HL-60 (cell line): Measurements from ENCODE around the gene SORCS2.

Experiments used
- DNase-seq, 2 experiments: peaks; one replicate each; pipeline ENCODE4 v3.0.0-alpha.2; 2010 to 2020; ENCODE audit warnings: low read depth in 1 of 2, low spot score in 1 of 2
- H3K27ac ChIP-seq: fragments of 250-450 bp; sonication (Bioruptor Pico); replicated peaks from 2 replicates; pipeline ENCODE4 v1.5.1; 2020; ENCODE audit warnings: mild to moderate bottlenecking, moderate library complexity
- H3K27me3 ChIP-seq: fragments of 250-450 bp; sonication (Bioruptor Pico); 2 replicates; pipeline ENCODE4 v1.5.1; 2021; ENCODE audit warnings: mild to moderate bottlenecking, moderate library complexity; ENCODE audit not compliant: insufficient read depth, poor library complexity, severe bottlenecking
- H3K4me3 ChIP-seq: replicated peaks from 2 replicates; pipeline ENCODE4 v1.5.1; 2011; ENCODE audit warnings: mild to moderate bottlenecking, control low read depth, low read length; ENCODE audit not compliant: insufficient read depth
- GABPA ChIP-seq: IDR thresholded peaks from 2 replicates; pipeline ENCODE4 v1.6.1; 2012; ENCODE audit warnings: low read depth
- POLR2AphosphoS5 ChIP-seq: IDR thresholded peaks from 2 replicates; pipeline ENCODE4 v1.6.1; 2012; ENCODE audit warnings: low read depth
- REST ChIP-seq: IDR thresholded peaks from 2 replicates; pipeline ENCODE4 v1.6.1; 2012; ENCODE audit warnings: low read depth; ENCODE audit not compliant: insufficient replicate concordance
- SPI1 ChIP-seq: IDR thresholded peaks from 2 replicates; pipeline ENCODE4 v1.6.1; 2012; ENCODE audit warnings: low read depth, mild to moderate bottlenecking, borderline replicate concordance
- TF ChIP-seq, protein P1 (sequence below): IDR thresholded peaks from one replicate; pipeline ENCODE4 v1.5.1; 2011; ENCODE audit warnings: low read length, control low read depth, inconsistent platforms; ENCODE audit not compliant: insufficient read depth

Gene SORCS2

DNA sequence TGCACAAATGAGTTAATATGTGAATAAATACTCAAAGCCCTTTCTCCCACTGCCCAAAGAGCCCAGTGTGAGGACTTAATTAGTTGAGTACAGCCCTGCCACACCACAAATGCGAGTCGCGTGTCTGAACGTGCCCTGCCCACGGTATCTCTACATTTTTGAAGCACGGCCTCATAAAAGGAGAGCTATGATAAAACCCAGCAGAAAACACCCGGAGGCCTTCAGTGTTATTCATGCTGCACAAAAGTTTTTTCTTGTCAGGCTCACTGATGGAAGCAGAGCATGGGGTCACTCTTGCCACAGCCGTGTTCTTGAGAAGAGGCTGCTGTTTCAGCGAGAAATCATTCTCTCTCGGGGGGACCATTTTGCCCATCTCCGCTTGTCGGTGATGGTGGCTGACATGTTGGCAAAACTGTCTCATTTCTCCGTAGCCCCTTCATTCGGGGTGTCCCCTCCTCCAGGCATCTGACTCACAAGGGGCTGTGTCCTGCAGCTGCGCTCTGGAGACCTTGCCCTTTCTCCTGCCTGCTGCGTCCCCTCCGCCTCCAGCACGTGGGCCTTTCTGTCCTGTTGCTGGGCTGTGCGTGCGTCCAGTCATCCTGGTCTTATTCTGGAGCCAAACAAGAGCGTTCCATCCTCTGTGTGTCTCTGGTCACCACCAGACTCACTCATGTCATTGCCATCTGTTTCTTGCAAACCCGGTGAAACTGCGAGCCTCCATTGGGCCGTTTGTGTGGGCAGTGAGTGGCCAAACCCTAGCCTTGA, 88.8 kb downstream of the SORCS2 start:
- H3K27me3 ChIP-seq, result peaks cover 6% of the 10 kb centered on the region
- no peak overlapping the region for H3K4me3 ChIP-seq
- no peak for DNase-seq
- no peak for TF ChIP-seq SPI1
- no peak for TF ChIP-seq POLR2AphosphoS5
- no peak overlapping the region for H3K27ac ChIP-seq

GRCh38 chr4:7281691-7282665, 89.6 kb downstream of the SORCS2 start:
- no peak overlapping the region for H3K27ac ChIP-seq
- no peak for TF ChIP-seq GABPA
- H3K27me3 ChIP-seq, result peaks cover 6% of the 10 kb centered on the region
- no peak overlapping the region for H3K4me3 ChIP-seq
- DNase-seq, result no peak

DNA sequence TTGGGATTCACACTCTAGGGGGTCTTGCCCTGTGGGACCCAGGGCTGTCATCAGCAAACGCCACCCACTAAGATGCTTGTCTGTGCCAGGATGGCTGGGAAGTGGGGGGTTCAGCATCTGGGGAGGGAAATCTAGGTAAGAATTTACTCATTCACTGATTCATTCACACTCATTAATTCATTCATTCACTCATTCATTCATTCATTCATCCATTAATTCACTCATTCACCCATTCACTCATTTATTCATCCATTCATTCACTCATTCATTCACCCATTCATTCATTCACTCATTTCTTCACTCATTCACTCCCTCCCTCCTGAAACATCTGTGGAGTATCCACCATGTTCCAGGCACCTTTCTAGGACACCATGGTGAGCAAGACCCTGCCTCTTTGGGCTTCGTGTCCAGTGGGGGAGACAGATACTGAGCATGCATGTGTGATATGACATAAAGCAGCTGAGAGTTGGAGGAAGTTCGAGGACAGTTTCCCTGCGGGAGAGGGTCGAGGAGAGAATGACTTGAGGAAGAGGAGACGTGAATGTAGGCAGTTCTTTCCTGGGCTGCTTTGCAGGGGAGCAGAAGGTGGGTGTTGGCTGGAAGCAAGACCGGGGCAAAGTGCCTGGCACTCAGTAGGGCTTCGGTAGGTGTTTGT, 90.6 kb downstream of the SORCS2 start:
- TF ChIP-seq SPI1 (no peak), POLR2AphosphoS5 (no peak), REST (no peak), GABPA (no peak)
- TF ChIP-seq, protein P1, sequence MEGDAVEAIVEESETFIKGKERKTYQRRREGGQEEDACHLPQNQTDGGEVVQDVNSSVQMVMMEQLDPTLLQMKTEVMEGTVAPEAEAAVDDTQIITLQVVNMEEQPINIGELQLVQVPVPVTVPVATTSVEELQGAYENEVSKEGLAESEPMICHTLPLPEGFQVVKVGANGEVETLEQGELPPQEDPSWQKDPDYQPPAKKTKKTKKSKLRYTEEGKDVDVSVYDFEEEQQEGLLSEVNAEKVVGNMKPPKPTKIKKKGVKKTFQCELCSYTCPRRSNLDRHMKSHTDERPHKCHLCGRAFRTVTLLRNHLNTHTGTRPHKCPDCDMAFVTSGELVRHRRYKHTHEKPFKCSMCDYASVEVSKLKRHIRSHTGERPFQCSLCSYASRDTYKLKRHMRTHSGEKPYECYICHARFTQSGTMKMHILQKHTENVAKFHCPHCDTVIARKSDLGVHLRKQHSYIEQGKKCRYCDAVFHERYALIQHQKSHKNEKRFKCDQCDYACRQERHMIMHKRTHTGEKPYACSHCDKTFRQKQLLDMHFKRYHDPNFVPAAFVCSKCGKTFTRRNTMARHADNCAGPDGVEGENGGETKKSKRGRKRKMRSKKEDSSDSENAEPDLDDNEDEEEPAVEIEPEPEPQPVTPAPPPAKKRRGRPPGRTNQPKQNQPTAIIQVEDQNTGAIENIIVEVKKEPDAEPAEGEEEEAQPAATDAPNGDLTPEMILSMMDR, result no peak
- no peak for DNase-seq
- H3K4me3 ChIP-seq, result no peak overlapping the region
- H3K27ac ChIP-seq, result no peak overlapping the region
- H3K27me3 ChIP-seq, result peaks cover 6% of the 10 kb centered on the region

DNA sequence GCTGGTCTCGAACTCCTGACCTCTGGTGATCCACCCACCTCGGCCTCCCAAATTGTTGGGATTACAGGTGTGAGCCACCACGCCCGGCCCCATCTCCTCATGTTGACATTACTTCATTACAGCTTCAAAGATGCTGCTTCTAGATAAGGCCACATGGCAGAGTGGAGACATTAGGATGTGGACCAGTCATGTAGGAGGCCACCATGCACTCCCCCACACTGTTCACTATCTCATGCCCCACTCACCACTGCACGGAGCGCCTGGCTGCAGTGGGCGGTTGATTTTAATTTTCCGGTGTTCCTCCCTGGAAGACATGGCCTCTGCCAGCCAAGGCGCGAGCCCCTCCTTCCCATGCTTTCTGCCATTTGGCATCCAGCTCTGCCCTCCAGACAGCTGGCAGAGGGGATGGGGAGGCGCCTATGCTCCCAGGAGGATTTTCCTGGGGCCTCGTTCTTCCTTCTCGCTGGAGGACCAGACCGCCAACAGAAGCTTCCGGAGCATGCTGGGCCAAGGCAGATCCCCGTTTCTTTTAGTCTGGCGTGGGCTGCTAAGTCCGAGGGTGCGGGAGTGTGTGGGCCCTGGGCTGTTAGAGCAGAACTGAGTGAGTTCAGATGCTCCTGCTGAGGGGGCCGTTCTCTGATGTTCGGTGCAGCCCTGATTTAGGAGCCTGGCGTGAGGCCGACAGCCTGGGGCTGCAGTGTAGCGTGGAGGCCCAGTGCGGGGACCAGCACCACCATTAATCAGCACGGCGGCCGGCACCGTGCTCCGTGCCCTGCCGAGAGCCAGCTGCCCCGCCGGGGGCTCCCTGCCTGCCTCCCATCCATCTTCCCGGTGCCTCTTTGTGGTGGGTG, 93.1 kb downstream of the SORCS2 start:
- no peak for DNase-seq
- peaks cover 6% of the 10 kb centered on the region for H3K27me3 ChIP-seq
- no peak for TF ChIP-seq POLR2AphosphoS5
- TF ChIP-seq SPI1, result no peak
- TF ChIP-seq, protein P1, result no peak
- TF ChIP-seq REST, result no peak
- TF ChIP-seq GABPA, result no peak
- no peak overlapping the region for H3K4me3 ChIP-seq
- no peak overlapping the region for H3K27ac ChIP-seq
